GM12878 (cell line): ENCODE measurements around the gene SH3BP5. TPM values are rescaled to one million over a fixed set of nuclear protein-coding genes. Genes with fewer than 3 reads are reported as not detected.

Source experiments
- BCL3 ChIP-seq: IDR thresholded peaks from 2 replicates; pipeline ENCODE4 v1.6.1; 2011; ENCODE audit warnings: borderline replicate concordance, low read depth, mild to moderate bottlenecking, moderate library complexity, low read length; ENCODE audit not compliant: insufficient read depth, poor library complexity, severe bottlenecking
- BCLAF1 ChIP-seq: fragments of 450-650 bp; IDR thresholded peaks from 2 replicates; pipeline ENCODE4 v1.6.1; 2017; ENCODE audit warnings: antibody characterized with exemption, mild to moderate bottlenecking, moderate library complexity
- CBX5 ChIP-seq: sonication (generic); IDR thresholded peaks from 2 replicates; pipeline ENCODE4 v1.6.1; 2016; ENCODE audit warnings: low read depth, moderate library complexity, mild to moderate bottlenecking, inconsistent platforms
- EGR1 ChIP-seq, 2 experiments: IDR thresholded peaks; 1 replicate in 1 of 2; 2 replicates in 1 of 2; pipeline ENCODE4 v1.6.1; 2011 to 2012; ENCODE audit warnings: low read depth in 2 of 2, low read length in 2 of 2, borderline replicate concordance in 1 of 2, mild to moderate bottlenecking in 1 of 2, moderate library complexity in 1 of 2
- HCFC1 ChIP-seq: fragments of 150-350 bp; IDR thresholded peaks from 2 replicates; pipeline ENCODE4 v1.6.1; 2014; ENCODE audit warnings: low read length
- RELA ChIP-seq: fragments of 450-650 bp; IDR thresholded peaks from 2 replicates; pipeline ENCODE4 v1.8.0; 2014; ENCODE audit warnings: borderline replicate concordance; ENCODE audit not compliant: partially characterized antibody
- SIN3A ChIP-seq: IDR thresholded peaks from 2 replicates; pipeline ENCODE4 v1.6.1; 2012; ENCODE audit warnings: low read depth, low read length, improper control_type of control experiment
- SMARCA5 ChIP-seq: fragments of 450-650 bp; IDR thresholded peaks from 2 replicates; pipeline ENCODE4 v1.6.1; 2017; ENCODE audit warnings: mild to moderate bottlenecking
- SREBF2 ChIP-seq: IDR thresholded peaks from 2 replicates; pipeline ENCODE4 v1.6.1; 2012; ENCODE audit warnings: mild to moderate bottlenecking, low read length
- YBX1 ChIP-seq: fragments of 450-650 bp; IDR thresholded peaks from 2 replicates; pipeline ENCODE4 v1.6.1; 2016; ENCODE audit warnings: antibody characterized with exemption
- ZBTB33 ChIP-seq: fragments of 450-650 bp; IDR thresholded peaks from 2 replicates; pipeline ENCODE4 v1.6.1; 2017; ENCODE audit warnings: mild to moderate bottlenecking
- ZBTB4 ChIP-seq: fragments of 450-650 bp; formaldehyde crosslinking; IDR thresholded peaks from 2 replicates; pipeline ENCODE4 v1.4.0; 2022; ENCODE audit warnings: mild to moderate bottlenecking, moderate library complexity
- ZNF274 ChIP-seq: IDR thresholded peaks from one replicate; pipeline ENCODE4 v1.8.0; 2011; ENCODE audit not compliant: insufficient read length, insufficient read depth
- ZZZ3 ChIP-seq: IDR thresholded peaks from 2 replicates; pipeline ENCODE4 v1.6.1; 2011; ENCODE audit warnings: low read depth; ENCODE audit not compliant: control insufficient read depth, insufficient read length
- polyA plus RNA-seq, 11 experiments: library from polyadenylated mRNA; depleted of rRNA in 4 of 11; unstranded in 6 of 11; stranded (reverse) in 5 of 11; fragments of >200 nt; fragmentation: Nextera tagmentation in 4 of 11; fragmentation: Illumina TruSeq in 1 of 11; extraction: Ambion mirVana in 4 of 11; extraction: Trizol in 1 of 11; gene quantifications; 1 replicate in 1 of 11; 2 replicates in 10 of 11; pipeline versions ENCODE4 v1.2.1 to v1.2.3, GENCODE V29; 2011 to 2016; ENCODE audit warnings: inconsistent platforms in 2 of 11, missing spikeins in 2 of 11, low read depth in 1 of 11
- total RNA-seq, 4 experiments: library from RNA; depleted of rRNA in 3 of 4; stranded (reverse); fragments of >200 nt in 3 of 4; fragmentation: Illumina TruSeq in 1 of 4; extraction: Trizol in 1 of 4; gene quantifications; 2 replicates each; pipeline versions ENCODE4 v1.2.1 to v1.2.3, GENCODE V29; 2013 to 2021

SH3BP5 gene
- total and polyA plus RNA-seq, 10 of the 15 experiments (the other 5 are each of a cell fraction or from before 2014, with no cell fraction given) = 14.9 to 87.5 (median 43.7) TPM

GRCh38 chr3:15221574-15222217 is 110.7 kb downstream of the SH3BP5 start (continued):
- TF ChIP-seq BCLAF1 = no peak
- no peak for TF ChIP-seq ZNF274
- no peak for TF ChIP-seq BCL3
- TF ChIP-seq ZZZ3 = no peak
- no peak for TF ChIP-seq HCFC1
- no peak for TF ChIP-seq RELA
- TF ChIP-seq SREBF2 = no peak
- no peak for TF ChIP-seq SIN3A
- no peak for TF ChIP-seq YBX1
- TF ChIP-seq ZBTB4 (CRISPR knock-in tag) = no peak
- no peak for TF ChIP-seq EGR1 (IDR thresholded peaks at IDR 0.05; ENCODE audit: borderline replicate concordance in 1 of 2, low read depth in 2 of 2, low read length in 2 of 2)
- TF ChIP-seq ZBTB33 = no peak
- TF ChIP-seq CBX5 = no peak
- TF ChIP-seq SMARCA5 = no peak
